ENCODE data around the gene KLHL14.

- no peak for TF ChIP-seq CTCF (IDR thresholded peaks at IDR 0.05)
- no peak for TF ChIP-seq POLR2AphosphoS5 (IDR thresholded peaks at IDR 0.05)
- no peak for TF ChIP-seq POLR2A (IDR thresholded peaks at IDR 0.05)
- no peak for TF ChIP-seq EP300 (IDR thresholded peaks at IDR 0.05)
Observed at GRCh38 chr18:32717126-32717525, 55.7 kb downstream of the KLHL14 start.
